WTC11 (cell line): ENCODE measurements around the gene ATF3. TPM values are rescaled to one million over a fixed set of nuclear protein-coding genes. Genes with fewer than 3 reads are reported as not detected.

Experiments
- ATAC-seq: fragments of 200-7000 bp; cut with Tn5 transposase; 2 replicates; pipeline ENCODE4 v1.10.0; 2021; ENCODE audit warnings: mild to moderate bottlenecking, moderate library complexity
- CTCF ChIA-PET: fragments of 300-600 bp; sonication (Branson Sonifier 250); formaldehyde crosslinking; loops from one replicate; lab custom pipeline; 2021; ENCODE audit warnings: antibody characterized with exemption; lab: Charles Lee
- POLR2A ChIA-PET: fragments of 350-600 bp; sonication (Branson Sonifier 250); formaldehyde crosslinking; loops from one replicate; lab custom pipeline; 2021; ENCODE audit warnings: antibody characterized with exemption; lab: Charles Lee
- DNase-seq: peaks from one replicate; pipeline ENCODE4 v3.0.0; 2021; ENCODE audit warnings: low spot score
- H3K27ac Mint-ChIP-seq: 2 replicates; pipeline ENCODE4 v1.8.0; 2021; ENCODE audit warnings: mixed read lengths
- H3K27me3 Mint-ChIP-seq: 2 replicates; pipeline ENCODE4 v1.8.0; 2021; ENCODE audit warnings: low read depth, mild to moderate bottlenecking, moderate library complexity, mixed read lengths
- H3K36me3 Mint-ChIP-seq: 2 replicates; pipeline ENCODE4 v1.8.0; 2021; ENCODE audit warnings: mixed read lengths
- H3K4me1 Mint-ChIP-seq: 2 replicates; pipeline ENCODE4 v1.8.0; 2022; ENCODE audit warnings: mixed read lengths
- H3K4me3 Mint-ChIP-seq: 2 replicates; pipeline ENCODE4 v1.8.0; 2021; ENCODE audit warnings: mild to moderate bottlenecking, moderate library complexity, mixed read lengths
- H3K9me3 Mint-ChIP-seq: 2 replicates; pipeline ENCODE4 v1.8.0; 2021; ENCODE audit warnings: mixed read lengths
- ARID4B ChIP-seq: sonication (generic); formaldehyde crosslinking; IDR thresholded peaks from 2 replicates; pipeline ENCODE4 v1.8.0; 2023; ENCODE audit warnings: missing genetic modification reagents, mild to moderate bottlenecking, borderline replicate concordance
- ATF3 ChIP-seq: sonication (generic); formaldehyde crosslinking; conservative IDR thresholded peaks from 2 replicates; pipeline ENCODE4 v1.8.1; 2022; ENCODE audit warnings: mild to moderate bottlenecking, missing genetic modification reagents
- CBFB ChIP-seq: sonication (generic); formaldehyde crosslinking; IDR thresholded peaks from 2 replicates; pipeline ENCODE4 v1.8.1; 2022; ENCODE audit warnings: mild to moderate bottlenecking, low read depth, missing genetic modification reagents
- CDX4 ChIP-seq: fragments of 250-450 bp; sonication (Bioruptor Pico); IDR thresholded peaks from 2 replicates; pipeline ENCODE4 v1.9.0; 2021; ENCODE audit warnings: moderate library complexity, mild to moderate bottlenecking, inconsistent platforms, borderline replicate concordance
- E2F4 ChIP-seq: sonication (generic); formaldehyde crosslinking; IDR thresholded peaks from 2 replicates; pipeline ENCODE4 v1.8.1; 2022; ENCODE audit warnings: low read depth, mild to moderate bottlenecking, moderate library complexity, missing genetic modification reagents, borderline replicate concordance
- ELF4 ChIP-seq: sonication (generic); formaldehyde crosslinking; IDR thresholded peaks from 2 replicates; pipeline ENCODE4 v1.8.1; 2022; ENCODE audit warnings: low read depth, mild to moderate bottlenecking, moderate library complexity, missing genetic modification reagents
- EMX1 ChIP-seq: fragments of 250-450 bp; sonication (Bioruptor Pico); IDR thresholded peaks from 2 replicates; pipeline ENCODE4 v1.8.0; 2021; ENCODE audit warnings: mild to moderate bottlenecking
- FOXP4 ChIP-seq: sonication (generic); formaldehyde crosslinking; IDR thresholded peaks from 2 replicates; pipeline ENCODE4 v1.8.0; 2022; ENCODE audit warnings: mild to moderate bottlenecking, missing genetic modification reagents
- HMGXB4 ChIP-seq: sonication (generic); formaldehyde crosslinking; IDR thresholded peaks from 2 replicates; pipeline ENCODE4 v1.8.1; 2023; ENCODE audit warnings: mild to moderate bottlenecking, moderate library complexity, missing genetic modification reagents
- KAT7 ChIP-seq: sonication (generic); formaldehyde crosslinking; IDR thresholded peaks from 2 replicates; pipeline ENCODE4 v1.8.1; 2023; ENCODE audit warnings: missing genetic modification reagents, mild to moderate bottlenecking, borderline replicate concordance
- MAX ChIP-seq: sonication (generic); formaldehyde crosslinking; IDR thresholded peaks from 2 replicates; pipeline ENCODE4 v1.8.0; 2022; ENCODE audit warnings: mild to moderate bottlenecking, missing genetic modification reagents
- NFE2L1 ChIP-seq: sonication (generic); formaldehyde crosslinking; IDR thresholded peaks from 2 replicates; pipeline ENCODE4 v1.8.1; 2023; ENCODE audit warnings: missing genetic modification reagents
- NR2C2 ChIP-seq: sonication (generic); formaldehyde crosslinking; IDR thresholded peaks from 2 replicates; pipeline ENCODE4 v1.8.0; 2022; ENCODE audit warnings: mild to moderate bottlenecking, missing genetic modification reagents
- NR3C1 ChIP-seq: sonication (generic); formaldehyde crosslinking; conservative IDR thresholded peaks from 2 replicates; pipeline ENCODE4 v1.8.1; 2023; ENCODE audit warnings: low read depth, mild to moderate bottlenecking, missing genetic modification reagents
- OVOL2 ChIP-seq: fragments of 250-450 bp; sonication (Bioruptor Pico); IDR thresholded peaks from 2 replicates; pipeline ENCODE4 v1.9.0; 2021; ENCODE audit warnings: mild to moderate bottlenecking, borderline replicate concordance
- ZNF138 ChIP-seq: sonication (generic); formaldehyde crosslinking; conservative IDR thresholded peaks from 2 replicates; pipeline ENCODE4 v1.8.1; 2022; ENCODE audit warnings: mild to moderate bottlenecking, moderate library complexity, missing genetic modification reagents
- ZNF219 ChIP-seq: sonication (generic); formaldehyde crosslinking; IDR thresholded peaks from 2 replicates; pipeline ENCODE4 v1.8.0; 2023; ENCODE audit warnings: missing genetic modification reagents, mild to moderate bottlenecking, borderline replicate concordance
- ZNF416 ChIP-seq: fragments of 250-450 bp; sonication (Bioruptor Pico); IDR thresholded peaks from 2 replicates; pipeline ENCODE4 v1.9.0; 2021; ENCODE audit warnings: mild to moderate bottlenecking, inconsistent platforms
- ZSCAN18 ChIP-seq: fragments of 250-450 bp; sonication (Bioruptor Pico); IDR thresholded peaks from 2 replicates; pipeline ENCODE4 v2.1.2; 2022; ENCODE audit warnings: mild to moderate bottlenecking, moderate library complexity
- total RNA-seq: library from RNA; stranded (reverse); gene quantifications from 3 replicates; pipeline ENCODE4 v1.2.3, GENCODE V29; 2021

Gene ATF3
- total RNA-seq, 1 experiment from 2014 or later: 19.4 TPM

GRCh38 chr1:212635141-212635631 lies 26.6 kb downstream of the ATF3 start:
- POLR2A ChIA-PET: no interaction called here
- peaks cover 13% of the 10 kb centered on the region for H3K9me3 Mint-ChIP-seq
- DNase-seq (no peak), ATAC-seq (peak; percentile 19; the same call in 1 of the 2 replicates)
- no peak overlapping the region; the same call in 1 of the 2 replicates for H3K27ac Mint-ChIP-seq
- peaks cover 8% of the 10 kb centered on the region for H3K36me3 Mint-ChIP-seq
- no peak overlapping the region for H3K4me3 Mint-ChIP-seq
- no peak for TF ChIP-seq ZNF416
- no peak for TF ChIP-seq ZSCAN18 (CRISPR knock-in tag)
- TF ChIP-seq EMX1: no peak
- TF ChIP-seq ELF4 (CRISPR knock-in tag): no peak
- TF ChIP-seq CDX4 (CRISPR knock-in tag): no peak
- no peak for TF ChIP-seq ZNF138 (CRISPR knock-in tag)
- no peak for TF ChIP-seq NR3C1
- TF ChIP-seq ZNF219: no peak
- TF ChIP-seq FOXP4 (CRISPR knock-in tag): no peak
- TF ChIP-seq E2F4 (CRISPR knock-in tag): no peak
- no peak for TF ChIP-seq MAX (CRISPR knock-in tag)
- no peak for TF ChIP-seq HMGXB4 (CRISPR knock-in tag)
- TF ChIP-seq OVOL2 (CRISPR knock-in tag): no peak
- TF ChIP-seq NR2C2 (CRISPR knock-in tag): no peak
- no peak for TF ChIP-seq NFE2L1
- no peak for TF ChIP-seq KAT7 (CRISPR knock-in tag)
- TF ChIP-seq ARID4B: no peak
- no peak for TF ChIP-seq CBFB
- TF ChIP-seq ATF3: no peak
- H3K4me1 Mint-ChIP-seq: peaks cover 15% of the 10 kb centered on the region; the same call in 1 of the 2 replicates
- H3K27me3 Mint-ChIP-seq: peaks cover 3% of the 10 kb centered on the region
- CTCF ChIA-PET: interaction anchor here (1.0 kb wide), 1 partner anchor 158 kb away, joined by 3 read pairs; no protein-coding TSS in a partner anchor
